HepG2 (cell line): ENCODE results near the gene INSR. TPM values are rescaled to one million over a fixed set of nuclear protein-coding genes. Genes with fewer than 3 reads are reported as not detected.

Experiments
- ATF7-NPFF ChIP-seq: sonication (generic); formaldehyde crosslinking; IDR thresholded peaks from 2 replicates; pipeline ENCODE4 v1.8.1; 2023; ENCODE audit warnings: mild to moderate bottlenecking, low read depth, missing genetic modification reagents, moderate library complexity
- EEA1 ChIP-seq: sonication (generic); formaldehyde crosslinking; IDR thresholded peaks from 2 replicates; pipeline ENCODE4 v1.5.1; 2020; ENCODE audit warnings: mild to moderate bottlenecking, missing genetic modification reagents, borderline replicate concordance
- ETV6 ChIP-seq: sonication (generic); formaldehyde crosslinking; conservative IDR thresholded peaks from 2 replicates; pipeline ENCODE4 v1.4.0; 2020; ENCODE audit warnings: missing genetic modification reagents
- GLI4 ChIP-seq: sonication (generic); formaldehyde crosslinking; IDR thresholded peaks from 2 replicates; pipeline ENCODE4 v1.5.1; 2020; ENCODE audit warnings: missing genetic modification reagents, mild to moderate bottlenecking, moderate library complexity, borderline replicate concordance
- GMEB1 ChIP-seq: sonication (generic); formaldehyde crosslinking; IDR thresholded peaks from 2 replicates; pipeline ENCODE4 v1.5.1; 2020; ENCODE audit warnings: missing genetic modification reagents, mild to moderate bottlenecking, borderline replicate concordance
- HOXD1 ChIP-seq: sonication (generic); formaldehyde crosslinking; IDR thresholded peaks from 2 replicates; pipeline ENCODE4 v1.5.0; 2020; ENCODE audit warnings: missing genetic modification reagents
- MAF1 ChIP-seq: sonication (generic); formaldehyde crosslinking; IDR thresholded peaks from 2 replicates; pipeline ENCODE4 v1.5.0; 2020; ENCODE audit warnings: missing genetic modification reagents, borderline replicate concordance
- MED8 ChIP-seq: sonication (generic); formaldehyde crosslinking; IDR thresholded peaks from 2 replicates; pipeline ENCODE4 v1.8.1; 2023; ENCODE audit warnings: mild to moderate bottlenecking, missing genetic modification reagents; ENCODE audit not compliant: insufficient replicate concordance
- PAXIP1 ChIP-seq: sonication (generic); formaldehyde crosslinking; conservative IDR thresholded peaks from 2 replicates; pipeline ENCODE4 v1.4.0; 2020; ENCODE audit warnings: mild to moderate bottlenecking, missing genetic modification reagents, moderate library complexity
- RXRA ChIP-seq: sonication (generic); formaldehyde crosslinking; IDR thresholded peaks from 2 replicates; pipeline ENCODE4 v1.5.1; 2020; ENCODE audit warnings: missing genetic modification reagents
- SALL1 ChIP-seq: sonication (generic); formaldehyde crosslinking; IDR thresholded peaks from 2 replicates; pipeline ENCODE4 v1.8.0; 2022; ENCODE audit warnings: mild to moderate bottlenecking, missing genetic modification reagents
- SALL2 ChIP-seq: sonication (generic); formaldehyde crosslinking; IDR thresholded peaks from 2 replicates; pipeline ENCODE4 v1.8.1; 2023; ENCODE audit warnings: mild to moderate bottlenecking, missing genetic modification reagents, inconsistent platforms
- TBP ChIP-seq: sonication (generic); formaldehyde crosslinking; IDR thresholded peaks from 2 replicates; pipeline ENCODE4 v1.5.0; 2020; ENCODE audit warnings: missing genetic modification reagents
- ZBTB20 ChIP-seq: sonication (generic); formaldehyde crosslinking; IDR thresholded peaks from 2 replicates; pipeline ENCODE4 v1.8.1; 2023; ENCODE audit warnings: missing genetic modification reagents, low read depth, mild to moderate bottlenecking, borderline replicate concordance
- ZBTB42 ChIP-seq: sonication (generic); formaldehyde crosslinking; IDR thresholded peaks from 2 replicates; pipeline ENCODE4 v1.5.0; 2020; ENCODE audit warnings: mild to moderate bottlenecking, missing genetic modification reagents
- ZNF280B ChIP-seq: sonication (generic); formaldehyde crosslinking; IDR thresholded peaks from 2 replicates; pipeline ENCODE4 v1.5.0; 2020; ENCODE audit warnings: missing genetic modification reagents, mild to moderate bottlenecking, borderline replicate concordance
- ZNF776 ChIP-seq: sonication (generic); formaldehyde crosslinking; IDR thresholded peaks from 2 replicates; pipeline ENCODE4 v1.4.0; 2020; ENCODE audit warnings: mild to moderate bottlenecking, missing genetic modification reagents
- ZNF879 ChIP-seq: sonication (generic); formaldehyde crosslinking; IDR thresholded peaks from 2 replicates; pipeline ENCODE4 v1.8.1; 2023; ENCODE audit warnings: missing genetic modification reagents
- ZSCAN31 ChIP-seq: sonication (generic); formaldehyde crosslinking; IDR thresholded peaks from 2 replicates; pipeline ENCODE4 v1.5.0; 2020; ENCODE audit warnings: low read depth, mild to moderate bottlenecking, missing genetic modification reagents
- polyA plus RNA-seq, 8 experiments: library from polyadenylated mRNA; depleted of rRNA in 3 of 8; stranded (reverse) in 7 of 8; unstranded in 1 of 8; fragments of >200 nt; fragmentation: Illumina TruSeq in 4 of 8; extraction: Trizol in 4 of 8; gene quantifications; 2 replicates each; pipeline versions ENCODE4 v1.2.1 to v1.2.3, GENCODE V29; 2011 to 2016; ENCODE audit warnings: low read depth in 4 of 8, missing spikeins in 1 of 8, mixed read lengths in 1 of 8; ENCODE audit not compliant: insufficient read depth in 1 of 8
- total RNA-seq, 5 experiments: library from RNA; depleted of rRNA; stranded (reverse); fragments of >200 nt; fragmentation: Illumina TruSeq; extraction: Trizol; gene quantifications; 2 replicates each; pipeline ENCODE4 v1.2.3, GENCODE V29; 2016; ENCODE audit warnings: low read depth in 1 of 5

INSR gene
- total and polyA plus RNA-seq, 2 of the 13 experiments (the other 11 are each of a cell fraction or from before 2014, with no cell fraction given) = 24.2 to 29.8 TPM

GRCh38 chr19:7098701-7099596 is 195.3 kb downstream of the INSR start (continued):
- peak; percentile 60; the same call in 1 of the 2 replicates for TF ChIP-seq ZNF280B
- no peak for TF ChIP-seq ZBTB20 (CRISPR knock-in tag)
- TF ChIP-seq SALL1 = peak; percentile 51
- peak; percentile 62 for TF ChIP-seq MED8
- TF ChIP-seq ZNF879 = peak; percentile 70; the same call in 1 of the 2 replicates
- no peak for TF ChIP-seq TBP
- TF ChIP-seq RXRA (CRISPR knock-in tag) = peak; percentile 18
- no peak for TF ChIP-seq PAXIP1
- peak; percentile 53 for TF ChIP-seq GLI4 (CRISPR knock-in tag)
- TF ChIP-seq SALL2 (CRISPR knock-in tag) = peak; percentile 58
- TF ChIP-seq ATF7-NPFF (CRISPR knock-in tag) = 0 out of 2 replicates have a peak, but pooled peaks have one; percentile 24
- 0 out of 2 replicates have a peak, but pooled peaks have one; percentile 54 for TF ChIP-seq ZSCAN31 (CRISPR knock-in tag)
- TF ChIP-seq ETV6 (CRISPR knock-in tag) = peak; percentile 51; the same call in 1 of the 2 replicates
- peak; percentile 50; the same call in 1 of the 2 replicates for TF ChIP-seq MAF1 (CRISPR knock-in tag)
- TF ChIP-seq EEA1 = 0 out of 2 replicates have a peak, but pooled peaks have one; percentile 26
- peak; percentile 39; the same call in 1 of the 2 replicates for TF ChIP-seq ZBTB42 (CRISPR knock-in tag)
- no peak for TF ChIP-seq HOXD1 (CRISPR knock-in tag)
- TF ChIP-seq ZNF776 (CRISPR knock-in tag) = peak; percentile 63; the same call in 1 of the 2 replicates
- no peak for TF ChIP-seq GMEB1 (CRISPR knock-in tag)
